PC-9 (cell line): ENCODE results near the gene MAST4. TPM values are rescaled to one million over a fixed set of nuclear protein-coding genes. Genes with fewer than 3 reads are reported as not detected.

Experiments used
- BruUV-seq: library from RNA; stranded (reverse); fragments of 400-500 nt; replicated peaks from 2 replicates; lab custom pipeline; 2021; lab: Mats Ljungman, UMichigan
- CTCF ChIA-PET: fragments of 300-600 bp; sonication (Branson Sonifier 250); formaldehyde crosslinking; loops from one replicate; lab custom pipeline; 2022; ENCODE audit warnings: antibody characterized with exemption; lab: Charles Lee
- POLR2A ChIA-PET: fragments of 300-600 bp; sonication (Branson Sonifier 250); formaldehyde crosslinking; loops from one replicate; lab custom pipeline; 2022; ENCODE audit warnings: antibody characterized with exemption; ENCODE audit not compliant: unreplicated experiment; lab: Charles Lee
- DNase-seq, 2 experiments: peaks; one replicate each; pipeline versions ENCODE4 v3.0.0 to v3.0.0-alpha.2; 2015 to 2022; ENCODE audit warnings: mixed read lengths in 1 of 2
- H2AFZ ChIP-seq: fragments of 200-600 bp; sonication (generic); 2 replicates; pipeline ENCODE4 v1.8.1; 2017; ENCODE audit warnings: antibody characterized with exemption
- H3F3A ChIP-seq: fragments of 200-600 bp; sonication (generic); 2 replicates; pipeline ENCODE4 v1.8.1; 2017; ENCODE audit warnings: antibody characterized with exemption, mild to moderate bottlenecking, low read depth; ENCODE audit not compliant: insufficient read depth
- H3K27ac ChIP-seq: fragments of 200-600 bp; sonication (generic); 2 replicates; pipeline ENCODE4 v1.6.1; 2016; ENCODE audit warnings: mixed run types
- H3K27me3 ChIP-seq: fragments of 200-600 bp; sonication (generic); 2 replicates; pipeline ENCODE4 v1.6.1; 2016; ENCODE audit warnings: low read depth, mixed run types; ENCODE audit not compliant: insufficient read depth
- H3K36me3 ChIP-seq: fragments of 200-600 bp; sonication (generic); 2 replicates; pipeline ENCODE4 v1.6.1; 2016; ENCODE audit warnings: low read depth, mixed run types
- H3K4me1 ChIP-seq: fragments of 200-600 bp; sonication (generic); replicated peaks from 2 replicates; pipeline ENCODE4 v1.6.1; 2016; ENCODE audit warnings: mixed run types; ENCODE audit not compliant: insufficient read depth
- H3K4me2 ChIP-seq: fragments of 200-600 bp; sonication (generic); 2 replicates; pipeline ENCODE4 v1.6.1; 2017; ENCODE audit warnings: mixed run types
- H3K4me3 ChIP-seq: fragments of 200-600 bp; sonication (generic); 2 replicates; pipeline ENCODE4 v1.6.1; 2016; ENCODE audit warnings: mixed run types
- H3K79me2 ChIP-seq: fragments of 200-600 bp; sonication (generic); 2 replicates; pipeline ENCODE4 v1.6.1; 2017; ENCODE audit warnings: low read depth, mixed run types
- H3K9me2 ChIP-seq: fragments of 200-600 bp; sonication (generic); 2 replicates; pipeline ENCODE4 v1.8.1; 2017; ENCODE audit warnings: mild to moderate bottlenecking; ENCODE audit not compliant: insufficient read depth
- H3K9me3 ChIP-seq: fragments of 200-600 bp; sonication (generic); 2 replicates; pipeline ENCODE4 v1.8.1; 2016; ENCODE audit warnings: low read depth; ENCODE audit not compliant: insufficient read depth
- H4K20me1 ChIP-seq: fragments of 200-600 bp; sonication (generic); 2 replicates; pipeline ENCODE4 v1.8.1; 2017; ENCODE audit not compliant: insufficient read depth
- CTCF ChIP-seq: fragments of 200-600 bp; sonication (generic); conservative IDR thresholded peaks from 2 replicates; pipeline ENCODE4 v1.6.1; 2017; ENCODE audit warnings: mixed run types, antibody characterized with exemption, mild to moderate bottlenecking, moderate library complexity
- EZH2 ChIP-seq: fragments of 200-600 bp; sonication (generic); IDR thresholded peaks from 2 replicates; pipeline ENCODE4 v1.8.0; 2017; ENCODE audit warnings: antibody characterized with exemption, low read depth
- intact Hi-C: fragments of 100-400 bp; cut with micrococcal nuclease; formaldehyde crosslinking; loops from one replicate; pipeline ENCODE4 v1.10.0; 2022; ENCODE audit not compliant: unreplicated experiment
- total RNA-seq: library from RNA; stranded (reverse); gene quantifications from 2 replicates; pipeline ENCODE4 v1.2.3, GENCODE V29; 2021

Gene MAST4
- total RNA-seq, 1 experiment from 2014 or later, result 19.3 TPM

- Histone ChIP-seq H3K27me3 (no peaks in the 10 kb centered on the region), H3F3A (no peaks in the 10 kb centered on the region; the same call in 1 of the 2 replicates), H3K9me3 (no peaks in the 10 kb centered on the region), H2AFZ (no peak overlapping the region), H3K4me3 (no peak overlapping the region), H3K27ac (no peak overlapping the region), H3K4me2 (no peak overlapping the region), H3K36me3 (no peaks in the 10 kb centered on the region), H3K9me2 (no peaks in the 10 kb centered on the region), H3K79me2 (no peaks in the 10 kb centered on the region), H4K20me1 (no peaks in the 10 kb centered on the region), H3K4me1 (peaks cover 3% of the 10 kb centered on the region; the same call in 1 of the 2 replicates)
- POLR2A ChIA-PET, result no interaction called here
- intact Hi-C loops, result no loop called here
- DNase-seq, result no peak
- TF ChIP-seq CTCF (no peak), EZH2 (no peak)
- CTCF ChIA-PET, result no interaction called here
- no TSS peak for BruUV-seq
Observed at GRCh38 chr5:67179697-67180361, 583.6 kb downstream of the MAST4 start.

- Histone ChIP-seq H3K27ac (no peak overlapping the region), H2AFZ (no peak overlapping the region), H4K20me1 (no peaks in the 10 kb centered on the region), H3K4me1 (peaks cover 3% of the 10 kb centered on the region; the same call in 1 of the 2 replicates), H3K79me2 (no peaks in the 10 kb centered on the region), H3K4me2 (no peak overlapping the region), H3K36me3 (no peaks in the 10 kb centered on the region), H3K9me2 (no peaks in the 10 kb centered on the region), H3K4me3 (no peak overlapping the region), H3F3A (no peaks in the 10 kb centered on the region; the same call in 1 of the 2 replicates), H3K27me3 (no peaks in the 10 kb centered on the region), H3K9me3 (no peaks in the 10 kb centered on the region)
- TF ChIP-seq EZH2 (no peak), CTCF (no peak)
- ChIA-PET POLR2A (no interaction called here), CTCF (no interaction called here)
- intact Hi-C loops, result no loop called here
- no peak for DNase-seq
- no TSS peak for BruUV-seq
Observed at GRCh38 chr5:67181648-67182221, 585.5 kb downstream of the MAST4 start.

GRCh38 chr5:67182301-67182790, 586.2 kb downstream of the MAST4 start:
- no peak for TF ChIP-seq EZH2
- TF ChIP-seq CTCF, result no peak
- H3F3A ChIP-seq, result no peaks in the 10 kb centered on the region; the same call in 1 of the 2 replicates
- ChIA-PET POLR2A (no interaction called here), CTCF (no interaction called here)
- H3K9me3 ChIP-seq, result no peaks in the 10 kb centered on the region
- no peak overlapping the region for H3K27ac ChIP-seq
- H3K4me2 ChIP-seq, result no peak overlapping the region
- no TSS peak for BruUV-seq
- H2AFZ ChIP-seq, result no peak overlapping the region
- no peak for DNase-seq
- intact Hi-C loops, result no loop called here
- no peaks in the 10 kb centered on the region for H3K36me3 ChIP-seq
- no peaks in the 10 kb centered on the region for H3K27me3 ChIP-seq
- H3K4me3 ChIP-seq, result no peak overlapping the region
- H3K9me2 ChIP-seq, result no peaks in the 10 kb centered on the region
- no peaks in the 10 kb centered on the region for H3K79me2 ChIP-seq
- H3K4me1 ChIP-seq, result peaks cover 3% of the 10 kb centered on the region; the same call in 1 of the 2 replicates
- no peaks in the 10 kb centered on the region for H4K20me1 ChIP-seq
